Panc1 (cell line): Measurements from ENCODE around the gene RNU2-63P.

Source experiments
- CTCF ChIP-seq: fragments of 450-650 bp; IDR thresholded peaks from 2 replicates; pipeline ENCODE4 v1.5.1; 2017; ENCODE audit warnings: mild to moderate bottlenecking
- POLR2AphosphoS5 ChIP-seq: IDR thresholded peaks from 2 replicates; pipeline ENCODE4 v1.6.1; 2012; ENCODE audit warnings: mild to moderate bottlenecking, low read depth, low read length, moderate library complexity

DNA sequence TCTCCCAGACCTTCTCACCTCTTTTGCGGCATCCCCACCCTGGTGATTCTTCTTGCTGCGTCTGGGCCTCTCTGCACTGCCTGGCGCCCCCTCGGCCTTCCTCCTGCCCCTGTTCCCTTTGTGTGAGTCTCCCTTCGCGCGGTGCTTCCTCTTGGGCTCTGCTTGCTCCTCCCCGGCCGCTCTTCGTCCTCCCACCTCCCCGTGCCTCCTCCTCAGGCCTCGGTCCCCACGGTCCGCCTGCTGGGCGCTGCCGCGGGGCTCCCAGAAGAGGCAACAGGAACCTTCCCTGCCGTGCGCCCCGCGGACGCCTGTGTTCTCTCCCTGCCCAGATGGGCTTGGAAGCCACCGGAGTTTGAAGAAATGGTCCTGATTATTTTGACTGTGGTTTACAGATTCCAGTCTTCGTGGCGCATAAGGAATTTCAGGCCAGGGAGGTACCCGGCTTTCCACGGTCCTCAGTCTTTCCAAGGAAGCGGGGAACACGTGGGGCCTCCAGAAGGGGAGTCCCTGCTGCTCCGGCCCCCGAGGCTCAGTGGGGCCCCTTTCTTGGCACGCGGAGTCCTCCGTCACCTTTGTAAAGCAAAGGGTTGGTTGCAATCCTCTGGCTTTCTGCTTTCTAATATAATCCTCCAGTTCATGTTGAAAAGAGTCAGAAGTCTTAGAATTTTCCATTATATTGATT, 13.1 kb downstream of the RNU2-63P start:
- TF ChIP-seq CTCF (no peak), POLR2AphosphoS5 (no peak)
